K562 (cell line): ENCODE data around the gene DPP10. TPM values are rescaled to one million over a fixed set of nuclear protein-coding genes. Genes with fewer than 3 reads are reported as not detected.

Experiments
- FOXO4 ChIP-seq: fragments of 450-650 bp; formaldehyde crosslinking; IDR thresholded peaks from 2 replicates; pipeline ENCODE4 v1.4.0; 2020; ENCODE audit warnings: mild to moderate bottlenecking, moderate library complexity
- FUS ChIP-seq: fragments of 200-400 bp; formaldehyde crosslinking; optimal IDR thresholded peaks from 2 replicates; pipeline ENCODE3; 2017; ENCODE audit warnings: low read depth, low read length
- HDAC1 ChIP-seq, 2 experiments: fragments of 450-650 bp; IDR thresholded peaks; 2 replicates each; pipeline ENCODE4 v1.6.1; 2016 to 2017; ENCODE audit warnings: inconsistent platforms in 1 of 2, mild to moderate bottlenecking in 1 of 2, moderate library complexity in 1 of 2
- HLTF ChIP-seq: fragments of 450-650 bp; IDR thresholded peaks from 2 replicates; pipeline ENCODE4 v1.6.1; 2016
- MCM2 ChIP-seq: fragments of 450-650 bp; IDR thresholded peaks from 2 replicates; pipeline ENCODE4 v1.6.1; 2017; ENCODE audit warnings: low read depth, mild to moderate bottlenecking
- MGA ChIP-seq: fragments of 450-650 bp; IDR thresholded peaks from 2 replicates; pipeline ENCODE4 v1.6.1; 2016; ENCODE audit warnings: mild to moderate bottlenecking, moderate library complexity
- MXI1 ChIP-seq: IDR thresholded peaks from 2 replicates; pipeline ENCODE4 v1.6.1; 2011; ENCODE audit warnings: low read depth, mild to moderate bottlenecking, improper control_type of control experiment, low read length
- OTX1 ChIP-seq: fragments of 450-650 bp; formaldehyde crosslinking; IDR thresholded peaks from 2 replicates; pipeline ENCODE4 v1.4.0; 2022; ENCODE audit warnings: mild to moderate bottlenecking
- ZBTB17 ChIP-seq: fragments of 450-650 bp; formaldehyde crosslinking; IDR thresholded peaks from 2 replicates; pipeline ENCODE4 v1.4.0; 2020; ENCODE audit warnings: mild to moderate bottlenecking
- ZBTB8A ChIP-seq: fragments of 450-650 bp; IDR thresholded peaks from 2 replicates; pipeline ENCODE4 v1.6.1; 2018; ENCODE audit warnings: mild to moderate bottlenecking, moderate library complexity; ENCODE audit not compliant: partially characterized antibody
- ZNF174 ChIP-seq: fragments of 250-450 bp; sonication (Bioruptor Pico); IDR thresholded peaks from 2 replicates; pipeline ENCODE4 v1.4.0; 2020; ENCODE audit warnings: mild to moderate bottlenecking
- ZNF282 ChIP-seq: sonication (generic); formaldehyde crosslinking; IDR thresholded peaks from 2 replicates; pipeline ENCODE4 v1.8.1; 2023; ENCODE audit warnings: missing genetic modification reagents
- polyA plus RNA-seq, 8 experiments: library from polyadenylated mRNA; depleted of rRNA in 4 of 8; stranded (reverse) in 5 of 8; unstranded in 3 of 8; fragments of >200 nt; fragmentation: Nextera tagmentation in 2 of 8; fragmentation: Illumina TruSeq in 1 of 8; extraction: Ambion mirVana in 2 of 8; extraction: Trizol in 1 of 8; gene quantifications; 2 replicates each; pipeline versions ENCODE4 v1.2.1 to v1.2.3, GENCODE V29; 2011 to 2014; ENCODE audit warnings: inconsistent platforms in 1 of 8, missing spikeins in 1 of 8
- total RNA-seq, 7 experiments: library from RNA; depleted of rRNA in 6 of 7; stranded (reverse); fragments of >200 nt in 6 of 7; fragmentation: Illumina TruSeq in 2 of 7; extraction: Trizol in 2 of 7; gene quantifications; 2 replicates each; pipeline versions ENCODE4 v1.2.1 to v1.2.3, GENCODE V29; 2011 to 2021; ENCODE audit warnings: low replicate concordance in 1 of 7

DPP10 gene
- total and polyA plus RNA-seq, 9 of the 15 experiments (the other 6 are each of a cell fraction or from before 2014, with no cell fraction given): not detected

GRCh38 chr2:114628481-114628880, 186.0 kb downstream of the DPP10 start (continued):
- TF ChIP-seq MGA (no peak), MXI1 (no peak), HDAC1 (IDR thresholded peaks at IDR 0.05) (no peak), ZBTB17 (CRISPR knock-in tag) (no peak), ZNF174 (CRISPR knock-in tag) (no peak), FUS (no peak), ZBTB8A (no peak), HLTF (no peak), MCM2 (no peak), ZNF282 (CRISPR knock-in tag) (no peak), OTX1 (CRISPR knock-in tag) (no peak), FOXO4 (CRISPR knock-in tag) (no peak)
